Panc1 (cell line): ENCODE data around the gene COX7A1.

Source experiments
- POLR2AphosphoS5 ChIP-seq: IDR thresholded peaks from 2 replicates; pipeline ENCODE4 v1.6.1; 2012; ENCODE audit warnings: mild to moderate bottlenecking, low read depth, low read length, moderate library complexity
- SIN3A ChIP-seq: IDR thresholded peaks from 2 replicates; pipeline ENCODE4 v1.6.1; 2012; ENCODE audit warnings: low read depth, mild to moderate bottlenecking, low read length, moderate library complexity, borderline replicate concordance; ENCODE audit not compliant: insufficient read depth
- TF ChIP-seq, protein P1 (sequence below), 2 experiments: IDR thresholded peaks; 2 replicates each; pipeline ENCODE4 v1.6.1; 2011 to 2012; ENCODE audit warnings: low read depth in 2 of 2, control low read depth in 1 of 2, low read length in 1 of 2, mild to moderate bottlenecking in 1 of 2, moderate library complexity in 1 of 2; ENCODE audit not compliant: insufficient read depth in 1 of 2
- TF ChIP-seq, protein P2 (sequence below): fragments of 450-650 bp; IDR thresholded peaks from 2 replicates; pipeline ENCODE4 v1.5.1; 2017; ENCODE audit warnings: mild to moderate bottlenecking

DNA sequence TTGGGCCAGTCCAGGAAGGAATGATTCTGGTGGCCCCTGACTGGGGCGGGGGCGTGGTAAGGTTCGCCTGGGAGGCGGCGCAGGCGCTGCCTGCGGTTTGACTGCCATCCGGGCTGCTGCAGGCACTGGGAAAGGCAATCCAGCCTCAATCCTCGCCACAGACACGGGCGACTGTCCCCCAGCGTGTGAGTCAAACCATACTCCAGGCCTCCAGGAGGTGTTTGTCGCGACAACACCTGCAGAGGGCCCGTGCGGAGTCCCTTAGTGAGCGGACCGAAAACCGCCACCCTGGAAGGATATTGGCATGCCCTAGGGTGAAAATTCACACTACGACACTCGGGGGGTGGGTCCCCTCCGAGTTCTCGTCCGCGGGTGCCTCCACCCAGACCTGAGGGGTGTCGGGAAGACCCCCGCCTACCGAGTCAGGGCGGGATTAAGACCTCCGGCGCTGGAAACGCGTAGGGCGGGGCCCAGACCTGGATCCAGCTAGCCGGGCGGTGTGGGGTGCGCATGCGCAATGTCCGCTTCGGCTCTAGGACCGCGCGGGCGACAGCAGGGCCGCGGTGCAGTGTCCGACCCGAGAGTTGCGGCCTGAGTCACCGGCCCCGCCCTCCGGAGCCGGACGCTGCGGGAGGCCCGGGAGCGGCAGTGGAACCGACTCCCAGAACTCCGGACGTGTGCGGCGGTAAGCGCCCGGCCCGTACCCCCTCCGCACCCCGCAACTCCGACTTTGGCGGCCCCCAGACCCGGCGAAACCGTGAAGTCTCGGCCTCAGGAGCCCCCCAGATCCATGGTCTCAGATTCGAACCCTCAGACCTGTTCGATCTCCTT is 12.6 kb downstream of the COX7A1 start, which contains the start of gene CAPNS1:
- peak; percentile 94 for TF ChIP-seq POLR2AphosphoS5
- TF ChIP-seq, protein P1, sequence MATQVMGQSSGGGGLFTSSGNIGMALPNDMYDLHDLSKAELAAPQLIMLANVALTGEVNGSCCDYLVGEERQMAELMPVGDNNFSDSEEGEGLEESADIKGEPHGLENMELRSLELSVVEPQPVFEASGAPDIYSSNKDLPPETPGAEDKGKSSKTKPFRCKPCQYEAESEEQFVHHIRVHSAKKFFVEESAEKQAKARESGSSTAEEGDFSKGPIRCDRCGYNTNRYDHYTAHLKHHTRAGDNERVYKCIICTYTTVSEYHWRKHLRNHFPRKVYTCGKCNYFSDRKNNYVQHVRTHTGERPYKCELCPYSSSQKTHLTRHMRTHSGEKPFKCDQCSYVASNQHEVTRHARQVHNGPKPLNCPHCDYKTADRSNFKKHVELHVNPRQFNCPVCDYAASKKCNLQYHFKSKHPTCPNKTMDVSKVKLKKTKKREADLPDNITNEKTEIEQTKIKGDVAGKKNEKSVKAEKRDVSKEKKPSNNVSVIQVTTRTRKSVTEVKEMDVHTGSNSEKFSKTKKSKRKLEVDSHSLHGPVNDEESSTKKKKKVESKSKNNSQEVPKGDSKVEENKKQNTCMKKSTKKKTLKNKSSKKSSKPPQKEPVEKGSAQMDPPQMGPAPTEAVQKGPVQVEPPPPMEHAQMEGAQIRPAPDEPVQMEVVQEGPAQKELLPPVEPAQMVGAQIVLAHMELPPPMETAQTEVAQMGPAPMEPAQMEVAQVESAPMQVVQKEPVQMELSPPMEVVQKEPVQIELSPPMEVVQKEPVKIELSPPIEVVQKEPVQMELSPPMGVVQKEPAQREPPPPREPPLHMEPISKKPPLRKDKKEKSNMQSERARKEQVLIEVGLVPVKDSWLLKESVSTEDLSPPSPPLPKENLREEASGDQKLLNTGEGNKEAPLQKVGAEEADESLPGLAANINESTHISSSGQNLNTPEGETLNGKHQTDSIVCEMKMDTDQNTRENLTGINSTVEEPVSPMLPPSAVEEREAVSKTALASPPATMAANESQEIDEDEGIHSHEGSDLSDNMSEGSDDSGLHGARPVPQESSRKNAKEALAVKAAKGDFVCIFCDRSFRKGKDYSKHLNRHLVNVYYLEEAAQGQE (IDR thresholded peaks at IDR 0.05; ENCODE audit: insufficient read depth in 1 of 2, low read depth in 2 of 2, low read length in 1 of 2): peak in 1 of 2 experiments; percentile 50; a peak in 1 of 4 replicates
- TF ChIP-seq, protein P2, sequence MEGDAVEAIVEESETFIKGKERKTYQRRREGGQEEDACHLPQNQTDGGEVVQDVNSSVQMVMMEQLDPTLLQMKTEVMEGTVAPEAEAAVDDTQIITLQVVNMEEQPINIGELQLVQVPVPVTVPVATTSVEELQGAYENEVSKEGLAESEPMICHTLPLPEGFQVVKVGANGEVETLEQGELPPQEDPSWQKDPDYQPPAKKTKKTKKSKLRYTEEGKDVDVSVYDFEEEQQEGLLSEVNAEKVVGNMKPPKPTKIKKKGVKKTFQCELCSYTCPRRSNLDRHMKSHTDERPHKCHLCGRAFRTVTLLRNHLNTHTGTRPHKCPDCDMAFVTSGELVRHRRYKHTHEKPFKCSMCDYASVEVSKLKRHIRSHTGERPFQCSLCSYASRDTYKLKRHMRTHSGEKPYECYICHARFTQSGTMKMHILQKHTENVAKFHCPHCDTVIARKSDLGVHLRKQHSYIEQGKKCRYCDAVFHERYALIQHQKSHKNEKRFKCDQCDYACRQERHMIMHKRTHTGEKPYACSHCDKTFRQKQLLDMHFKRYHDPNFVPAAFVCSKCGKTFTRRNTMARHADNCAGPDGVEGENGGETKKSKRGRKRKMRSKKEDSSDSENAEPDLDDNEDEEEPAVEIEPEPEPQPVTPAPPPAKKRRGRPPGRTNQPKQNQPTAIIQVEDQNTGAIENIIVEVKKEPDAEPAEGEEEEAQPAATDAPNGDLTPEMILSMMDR: no peak
- TF ChIP-seq SIN3A: peak; percentile 91; the same call in 1 of the 2 replicates
